K562 (cell line): Measurements from ENCODE around the gene ABCB9. TPM values are rescaled to one million over a fixed set of nuclear protein-coding genes. Genes with fewer than 3 reads are reported as not detected.

Source experiments
- BHLHE40 ChIP-seq: IDR thresholded peaks from 2 replicates; pipeline ENCODE4 v1.6.1; 2011; ENCODE audit warnings: low read length, improper control_type of control experiment
- DEAF1 ChIP-seq: fragments of 450-650 bp; formaldehyde crosslinking; IDR thresholded peaks from 2 replicates; pipeline ENCODE4 v1.4.0; 2020; ENCODE audit warnings: mild to moderate bottlenecking, moderate library complexity
- ILF3 ChIP-seq: fragments of 450-650 bp; IDR thresholded peaks from 2 replicates; pipeline ENCODE4 v1.6.1; 2018; ENCODE audit warnings: antibody characterized with exemption, mild to moderate bottlenecking, moderate library complexity, borderline replicate concordance
- KDM2B ChIP-seq: fragments of 250-450 bp; sonication (Bioruptor Pico); IDR thresholded peaks from 2 replicates; pipeline ENCODE4 v1.8.0; 2021; ENCODE audit warnings: mild to moderate bottlenecking, moderate library complexity
- MAX ChIP-seq: sonication (generic); formaldehyde crosslinking; IDR thresholded peaks from 2 replicates; pipeline ENCODE4 v1.9.0; 2022; ENCODE audit warnings: mild to moderate bottlenecking, missing genetic modification reagents
- MTA3 ChIP-seq: fragments of 450-650 bp; formaldehyde crosslinking; IDR thresholded peaks from 2 replicates; pipeline ENCODE4 v1.6.1; 2017; ENCODE audit warnings: mild to moderate bottlenecking, borderline replicate concordance
- NFE2 ChIP-seq: IDR thresholded peaks from 2 replicates; pipeline ENCODE4 v1.6.1; 2014; ENCODE audit warnings: antibody characterized with exemption, low read depth
- POLR2A ChIP-seq: fragments of 450-650 bp; conservative IDR thresholded peaks from 2 replicates; pipeline ENCODE4 v1.6.1; 2016
- RCOR1 ChIP-seq, 2 experiments: IDR thresholded peaks; 2 replicates each; pipeline ENCODE4 v1.6.1; 2012; ENCODE audit warnings: low read depth in 2 of 2, low read length in 2 of 2, borderline replicate concordance in 1 of 2, improper control_type of control experiment in 1 of 2
- SIN3B ChIP-seq: fragments of 450-650 bp; IDR thresholded peaks from 2 replicates; pipeline ENCODE4 v1.6.1; 2017; ENCODE audit warnings: low read depth, mild to moderate bottlenecking, moderate library complexity
- TAF1 ChIP-seq: IDR thresholded peaks from 2 replicates; pipeline ENCODE4 v1.6.1; 2011; ENCODE audit warnings: mild to moderate bottlenecking, low read length, moderate library complexity; ENCODE audit not compliant: insufficient read depth, control insufficient read depth, severe bottlenecking; ENCODE audit errors: extremely low read depth
- ZKSCAN8 ChIP-seq: fragments of 200-800 bp; sonication (Bioruptor generic); IDR thresholded peaks from 2 replicates; pipeline ENCODE4 v1.6.1; 2016; ENCODE audit warnings: missing genetic modification characterization, missing compliant biosample characterization
- ZNF263 ChIP-seq: sonication (generic); formaldehyde crosslinking; IDR thresholded peaks from 2 replicates; pipeline ENCODE4 v1.8.0; 2022; ENCODE audit warnings: mild to moderate bottlenecking, missing genetic modification reagents, borderline replicate concordance
- ZNF398 ChIP-seq: fragments of 250-450 bp; sonication (Bioruptor Pico); IDR thresholded peaks from 2 replicates; pipeline ENCODE4 v1.8.0; 2021; ENCODE audit warnings: moderate library complexity, mild to moderate bottlenecking, inconsistent platforms
- ZNF766 ChIP-seq: fragments of 200-800 bp; sonication (Bioruptor generic); conservative IDR thresholded peaks from 2 replicates; pipeline ENCODE4 v1.6.1; 2016; ENCODE audit warnings: missing genetic modification characterization, missing compliant biosample characterization
- polyA plus RNA-seq, 8 experiments: library from polyadenylated mRNA; depleted of rRNA in 4 of 8; stranded (reverse) in 5 of 8; unstranded in 3 of 8; fragments of >200 nt; fragmentation: Nextera tagmentation in 2 of 8; fragmentation: Illumina TruSeq in 1 of 8; extraction: Ambion mirVana in 2 of 8; extraction: Trizol in 1 of 8; gene quantifications; 2 replicates each; pipeline versions ENCODE4 v1.2.1 to v1.2.3, GENCODE V29; 2011 to 2014; ENCODE audit warnings: inconsistent platforms in 1 of 8, missing spikeins in 1 of 8
- total RNA-seq, 7 experiments: library from RNA; depleted of rRNA in 6 of 7; stranded (reverse); fragments of >200 nt in 6 of 7; fragmentation: Illumina TruSeq in 2 of 7; extraction: Trizol in 2 of 7; gene quantifications; 2 replicates each; pipeline versions ENCODE4 v1.2.1 to v1.2.3, GENCODE V29; 2011 to 2021; ENCODE audit warnings: low replicate concordance in 1 of 7
- TF ChIP-seq, protein P1 (sequence below): fragments of 250-450 bp; sonication (Bioruptor Pico); IDR thresholded peaks from 2 replicates; pipeline ENCODE4 v1.5.0; 2020; ENCODE audit warnings: mild to moderate bottlenecking
- TF ChIP-seq, protein P2 (sequence below): sonication (generic); formaldehyde crosslinking; IDR thresholded peaks from 2 replicates; pipeline ENCODE4 v1.8.0; 2022; ENCODE audit warnings: mild to moderate bottlenecking, missing genetic modification reagents
- TF ChIP-seq, protein P3 (sequence below): IDR thresholded peaks from 2 replicates; pipeline ENCODE4 v1.6.1; 2011; ENCODE audit warnings: borderline replicate concordance, low read depth, mild to moderate bottlenecking, moderate library complexity, low read length; ENCODE audit not compliant: insufficient read depth, poor library complexity, severe bottlenecking

Gene ABCB9
- total and polyA plus RNA-seq, 9 of the 15 experiments (the other 6 are each of a cell fraction or from before 2014, with no cell fraction given): 0.20 to 12.6 (median 6.2) TPM

- TF ChIP-seq ILF3: no peak
- TF ChIP-seq MTA3: 0 out of 2 replicates have a peak, but pooled peaks have one; percentile 43
- TF ChIP-seq, protein P1, sequence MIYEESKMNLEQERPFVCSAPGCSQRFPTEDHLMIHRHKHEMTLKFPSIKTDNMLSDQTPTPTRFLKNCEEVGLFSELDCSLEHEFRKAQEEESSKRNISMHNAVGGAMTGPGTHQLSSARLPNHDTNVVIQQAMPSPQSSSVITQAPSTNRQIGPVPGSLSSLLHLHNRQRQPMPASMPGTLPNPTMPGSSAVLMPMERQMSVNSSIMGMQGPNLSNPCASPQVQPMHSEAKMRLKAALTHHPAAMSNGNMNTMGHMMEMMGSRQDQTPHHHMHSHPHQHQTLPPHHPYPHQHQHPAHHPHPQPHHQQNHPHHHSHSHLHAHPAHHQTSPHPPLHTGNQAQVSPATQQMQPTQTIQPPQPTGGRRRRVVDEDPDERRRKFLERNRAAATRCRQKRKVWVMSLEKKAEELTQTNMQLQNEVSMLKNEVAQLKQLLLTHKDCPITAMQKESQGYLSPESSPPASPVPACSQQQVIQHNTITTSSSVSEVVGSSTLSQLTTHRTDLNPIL (CRISPR knock-in tag): no peak
- TF ChIP-seq ZNF766 (CRISPR knock-in tag): no peak
- TF ChIP-seq ZKSCAN8 (CRISPR knock-in tag): peak; percentile 100
- no peak for TF ChIP-seq TAF1
- TF ChIP-seq ZNF398 (CRISPR knock-in tag): no peak
- no peak for TF ChIP-seq POLR2A
- TF ChIP-seq, protein P2, sequence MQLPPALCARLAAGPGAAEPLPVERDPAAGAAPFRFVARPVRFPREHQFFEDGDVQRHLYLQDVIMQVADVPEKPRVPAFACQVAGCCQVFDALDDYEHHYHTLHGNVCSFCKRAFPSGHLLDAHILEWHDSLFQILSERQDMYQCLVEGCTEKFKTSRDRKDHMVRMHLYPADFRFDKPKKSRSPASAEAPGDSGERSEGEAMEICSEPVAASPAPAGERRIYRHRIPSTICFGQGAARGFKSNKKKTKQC (CRISPR knock-in tag): 0 out of 2 replicates have a peak, but pooled peaks have one; percentile 10
- TF ChIP-seq BHLHE40: 0 out of 2 replicates have a peak, but pooled peaks have one; percentile 37
- TF ChIP-seq KDM2B: no peak
- peak; percentile 36; the same call in 1 of the 2 replicates for TF ChIP-seq ZNF263
- 0 out of 2 replicates have a peak, but pooled peaks have one; percentile 11 for TF ChIP-seq SIN3B
- TF ChIP-seq RCOR1 (IDR thresholded peaks at IDR 0.05; ENCODE audit: borderline replicate concordance in 1 of 2, low read depth in 2 of 2, low read length in 2 of 2): peak in 1 of 2 experiments; percentile 50; a peak in 1 of 4 replicates
- peak; percentile 93 for TF ChIP-seq DEAF1 (CRISPR knock-in tag)
- peak; percentile 34; the same call in 1 of the 2 replicates for TF ChIP-seq MAX (CRISPR knock-in tag)
- 0 out of 2 replicates have a peak, but pooled peaks have one; percentile 5 for TF ChIP-seq NFE2
- TF ChIP-seq, protein P3, sequence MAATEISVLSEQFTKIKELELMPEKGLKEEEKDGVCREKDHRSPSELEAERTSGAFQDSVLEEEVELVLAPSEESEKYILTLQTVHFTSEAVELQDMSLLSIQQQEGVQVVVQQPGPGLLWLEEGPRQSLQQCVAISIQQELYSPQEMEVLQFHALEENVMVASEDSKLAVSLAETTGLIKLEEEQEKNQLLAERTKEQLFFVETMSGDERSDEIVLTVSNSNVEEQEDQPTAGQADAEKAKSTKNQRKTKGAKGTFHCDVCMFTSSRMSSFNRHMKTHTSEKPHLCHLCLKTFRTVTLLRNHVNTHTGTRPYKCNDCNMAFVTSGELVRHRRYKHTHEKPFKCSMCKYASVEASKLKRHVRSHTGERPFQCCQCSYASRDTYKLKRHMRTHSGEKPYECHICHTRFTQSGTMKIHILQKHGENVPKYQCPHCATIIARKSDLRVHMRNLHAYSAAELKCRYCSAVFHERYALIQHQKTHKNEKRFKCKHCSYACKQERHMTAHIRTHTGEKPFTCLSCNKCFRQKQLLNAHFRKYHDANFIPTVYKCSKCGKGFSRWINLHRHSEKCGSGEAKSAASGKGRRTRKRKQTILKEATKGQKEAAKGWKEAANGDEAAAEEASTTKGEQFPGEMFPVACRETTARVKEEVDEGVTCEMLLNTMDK: peak; percentile 3
Measured at GRCh38 chr12:122951979-122952892, 14.0 kb downstream of the ABCB9 start (continued).
